D721Med (cell line): ENCODE results near the gene CSF2.

Experiments
- DNase-seq: peaks from one replicate; pipeline ENCODE4 v3.0.0; 2011; ENCODE audit warnings: low spot score; ENCODE audit not compliant: insufficient read length
- FAIRE-seq: peaks from 2 replicates; lab custom pipeline; 2011; peaks lifted over from hg19 to GRCh38; lab: Jason Lieb, UNC
- TF ChIP-seq, protein P1 (sequence below): IDR thresholded peaks from 2 replicates; pipeline ENCODE4 v1.5.1; 2012; ENCODE audit warnings: mild to moderate bottlenecking, control low read depth; ENCODE audit not compliant: insufficient read depth; ENCODE audit errors: missing control alignments

The CSF2 gene

DNA sequence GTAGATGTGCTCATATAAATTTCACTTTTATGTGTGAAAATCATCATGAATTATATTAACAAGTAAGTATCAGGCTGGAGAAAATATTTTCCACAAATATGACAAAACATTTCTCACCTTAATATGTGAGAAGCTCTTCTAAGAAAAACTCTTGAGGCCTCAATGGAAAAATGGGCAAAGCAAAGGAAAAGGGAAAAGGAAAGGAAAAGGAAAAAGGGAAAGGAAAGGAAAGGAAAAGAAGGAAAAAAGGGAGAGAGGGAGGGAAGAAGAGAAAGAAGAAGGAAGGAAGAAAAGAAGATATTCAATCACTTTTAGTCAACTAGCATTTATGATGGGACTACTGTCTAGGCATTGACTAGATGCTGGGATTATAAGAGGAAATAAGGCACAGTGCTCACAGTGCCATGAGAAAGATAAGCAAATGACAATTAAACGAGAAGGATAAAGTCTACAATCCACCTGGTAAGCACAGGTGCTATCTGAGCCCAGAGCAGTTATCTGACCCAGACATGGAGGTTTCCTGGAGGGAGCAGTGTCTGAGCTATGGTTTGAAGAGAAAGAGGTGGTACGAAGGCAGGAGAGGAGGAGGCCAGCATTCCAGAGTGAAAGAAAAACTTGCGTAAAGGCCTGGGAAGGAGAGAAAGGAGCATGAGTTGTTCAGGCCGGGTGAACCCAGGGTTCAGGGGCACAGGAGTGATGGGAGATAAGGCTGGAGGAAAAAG, 43.8 kb upstream of the CSF2 start:
- FAIRE-seq = no peak
- TF ChIP-seq, protein P1, sequence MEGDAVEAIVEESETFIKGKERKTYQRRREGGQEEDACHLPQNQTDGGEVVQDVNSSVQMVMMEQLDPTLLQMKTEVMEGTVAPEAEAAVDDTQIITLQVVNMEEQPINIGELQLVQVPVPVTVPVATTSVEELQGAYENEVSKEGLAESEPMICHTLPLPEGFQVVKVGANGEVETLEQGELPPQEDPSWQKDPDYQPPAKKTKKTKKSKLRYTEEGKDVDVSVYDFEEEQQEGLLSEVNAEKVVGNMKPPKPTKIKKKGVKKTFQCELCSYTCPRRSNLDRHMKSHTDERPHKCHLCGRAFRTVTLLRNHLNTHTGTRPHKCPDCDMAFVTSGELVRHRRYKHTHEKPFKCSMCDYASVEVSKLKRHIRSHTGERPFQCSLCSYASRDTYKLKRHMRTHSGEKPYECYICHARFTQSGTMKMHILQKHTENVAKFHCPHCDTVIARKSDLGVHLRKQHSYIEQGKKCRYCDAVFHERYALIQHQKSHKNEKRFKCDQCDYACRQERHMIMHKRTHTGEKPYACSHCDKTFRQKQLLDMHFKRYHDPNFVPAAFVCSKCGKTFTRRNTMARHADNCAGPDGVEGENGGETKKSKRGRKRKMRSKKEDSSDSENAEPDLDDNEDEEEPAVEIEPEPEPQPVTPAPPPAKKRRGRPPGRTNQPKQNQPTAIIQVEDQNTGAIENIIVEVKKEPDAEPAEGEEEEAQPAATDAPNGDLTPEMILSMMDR = no peak
- no peak for DNase-seq

- TF ChIP-seq, protein P1 = no peak
- DNase-seq (no peak), FAIRE-seq (no peak)
Observed at GRCh38 chr5:132030610-132031009, 43.0 kb upstream of the CSF2 start.

DNA sequence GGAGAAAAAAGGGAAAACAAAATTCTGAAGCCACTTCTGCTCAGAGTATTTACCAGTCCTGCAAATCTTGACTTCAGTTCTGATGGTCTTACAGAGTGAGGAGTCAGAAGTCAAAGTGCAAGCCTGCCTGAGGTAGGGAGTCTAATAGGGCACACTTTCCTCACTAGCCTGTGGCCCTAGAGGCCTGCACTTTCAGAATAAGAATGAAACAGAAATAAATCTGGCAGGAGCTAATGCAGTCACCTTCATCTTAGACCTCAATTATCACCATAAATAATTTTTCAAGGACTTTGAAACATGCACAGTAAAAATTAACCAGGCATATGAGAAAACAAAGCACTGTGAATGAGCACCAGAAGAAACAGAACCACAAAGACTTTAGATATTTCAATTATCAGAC, 41.4 kb upstream of the CSF2 start:
- DNase-seq (no peak), FAIRE-seq (no peak)
- TF ChIP-seq, protein P1 = no peak

- TF ChIP-seq, protein P1 = no peak
- FAIRE-seq = no peak
Observed at GRCh38 chr5:132033122-132033521, 40.5 kb upstream of the CSF2 start.

GRCh38 chr5:132037353-132037752, 36.2 kb upstream of the CSF2 start:
- TF ChIP-seq, protein P1 = no peak
- DNase-seq = no peak
- FAIRE-seq = no peak

More at GRCh38 chr5:132033122-132033521, 40.5 kb upstream of the CSF2 start:
- DNase-seq = no peak

DNA sequence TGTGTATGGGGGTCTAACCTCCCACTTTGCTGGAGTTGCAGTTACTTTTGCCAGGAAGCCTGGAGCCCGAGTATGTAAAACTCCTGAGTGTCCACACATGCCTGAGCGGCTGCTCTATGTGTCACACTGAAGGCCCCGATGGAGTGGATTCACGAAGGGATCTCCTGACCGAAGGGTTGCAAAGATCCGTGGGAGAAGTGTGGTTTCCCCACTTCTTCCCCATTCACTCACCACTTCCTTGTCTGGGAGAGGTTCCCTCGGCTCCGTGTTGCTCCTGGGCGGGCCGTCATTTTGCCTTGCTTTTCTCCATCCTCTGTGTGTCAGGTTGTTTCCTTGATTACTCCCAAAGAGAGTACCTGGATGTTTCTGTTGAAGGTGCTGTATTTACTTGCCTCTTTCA, 29.4 kb upstream of the CSF2 start:
- TF ChIP-seq, protein P1 = no peak
- FAIRE-seq = no peak
- no peak for DNase-seq

- TF ChIP-seq, protein P1 = no peak
- no peak for DNase-seq
- FAIRE-seq = no peak
Observed at GRCh38 chr5:132046880-132047299, 26.7 kb upstream of the CSF2 start.
